OCI-LY1 (cell line): Measurements from ENCODE around the gene CGB7.
"Not testable (repeated sequence)": the region's sequence is repeated elsewhere in the genome, so short reads cannot be mapped to it uniquely, and the experiment has no call there.

ENCODE experiments used
- H2AFZ ChIP-seq: fragments of 200-600 bp; sonication (generic), shearing (Covaris generic); 2 replicates; pipeline ENCODE4 v1.6.0; 2014; ENCODE audit warnings: antibody characterized with exemption, mild to moderate bottlenecking, low read length
- H3F3A ChIP-seq: fragments of 200-600 bp; sonication (generic), shearing (Covaris generic); 2 replicates; pipeline ENCODE4 v1.6.0; 2014; ENCODE audit warnings: mild to moderate bottlenecking, antibody characterized with exemption, low read length, moderate library complexity; ENCODE audit not compliant: insufficient read depth
- H3K27ac ChIP-seq: fragments of 200-600 bp; sonication (generic); 2 replicates; pipeline ENCODE4 v1.5.1; 2014; ENCODE audit warnings: low read length, mixed run types, mild to moderate bottlenecking, low read depth; ENCODE audit not compliant: poor library complexity, severe bottlenecking
- H3K27me3 ChIP-seq: fragments of 200-600 bp; sonication (generic); 2 replicates; pipeline ENCODE4 v1.6.0; 2014; ENCODE audit warnings: antibody characterized with exemption, mild to moderate bottlenecking, low read length, moderate library complexity; ENCODE audit not compliant: insufficient read depth
- H3K36me3 ChIP-seq: fragments of 200-600 bp; sonication (generic); 2 replicates; pipeline ENCODE4 v1.6.1; 2014; ENCODE audit warnings: mild to moderate bottlenecking, antibody characterized with exemption, low read length, moderate library complexity, mixed read lengths; ENCODE audit not compliant: insufficient read depth
- H3K4me1 ChIP-seq: fragments of 200-600 bp; sonication (generic); 2 replicates; pipeline ENCODE4 v1.5.1; 2014; ENCODE audit warnings: mild to moderate bottlenecking, low read length, moderate library complexity; ENCODE audit not compliant: insufficient read depth, severe bottlenecking
- H3K4me2 ChIP-seq: fragments of 200-600 bp; sonication (generic), shearing (Covaris generic); 2 replicates; pipeline ENCODE4 v1.6.1; 2014; ENCODE audit warnings: low read length
- H3K4me3 ChIP-seq: fragments of 200-600 bp; sonication (generic); 2 replicates; pipeline ENCODE4 v1.5.1; 2014; ENCODE audit warnings: low read length, low read depth, mild to moderate bottlenecking, mixed read lengths; ENCODE audit not compliant: poor library complexity, severe bottlenecking
- H3K79me2 ChIP-seq: fragments of 200-600 bp; shearing (Covaris generic); 2 replicates; pipeline ENCODE4 v1.6.1; 2016; ENCODE audit warnings: mixed run types, low read length, mixed read lengths; ENCODE audit not compliant: insufficient read depth
- H3K9ac ChIP-seq: fragments of 200-600 bp; sonication (generic), shearing (Covaris generic); 2 replicates; pipeline ENCODE4 v1.6.1; 2014; ENCODE audit warnings: mild to moderate bottlenecking, low read length, mixed read lengths
- H3K9me2 ChIP-seq: fragments of 200-600 bp; sonication (generic), shearing (Covaris generic); 2 replicates; pipeline ENCODE4 v1.6.1; 2014; ENCODE audit warnings: low read depth, mild to moderate bottlenecking, low read length, mixed read lengths
- H3K9me3 ChIP-seq: fragments of 200-600 bp; shearing (Covaris generic); 2 replicates; pipeline ENCODE4 v1.6.1; 2014; ENCODE audit warnings: low read length, mixed read lengths
- H4K20me1 ChIP-seq: fragments of 200-600 bp; sonication (generic), shearing (Covaris generic); 2 replicates; pipeline ENCODE4 v1.6.0; 2016; ENCODE audit warnings: mild to moderate bottlenecking, low read length; ENCODE audit not compliant: insufficient read depth
- CTCF ChIP-seq: fragments of 200-600 bp; sonication (generic), shearing (Covaris generic); IDR thresholded peaks from 2 replicates; pipeline ENCODE4 v1.5.1; 2017; ENCODE audit warnings: mild to moderate bottlenecking, antibody characterized with exemption, low read length, moderate library complexity, mixed read lengths

CGB7 gene

GRCh38 chr19:49031642-49032301 is 25.8 kb downstream of the CGB7 start, which contains the start of gene CGB2:
Gene CGB2 (plus strand): TSS chr19:49031890. CDS start chr19:49032096, 206 bp downstream.
- not testable (repeated sequence) for H3K4me3 ChIP-seq, H3K36me3 ChIP-seq, H2AFZ ChIP-seq, H3F3A ChIP-seq, H4K20me1 ChIP-seq, H3K9me3 ChIP-seq, H3K4me2 ChIP-seq, H3K27me3 ChIP-seq, H3K9ac ChIP-seq, H3K9me2 ChIP-seq, H3K27ac ChIP-seq, H3K4me1 ChIP-seq, H3K79me2 ChIP-seq
- TF ChIP-seq CTCF, result peak; percentile 46; the same call in 1 of the 2 replicates

GRCh38 chr19:49030323-49030722 is 27.2 kb downstream of the CGB7 start:
- not testable (repeated sequence) for H3K9me3 ChIP-seq, H3K9me2 ChIP-seq, H3K4me1 ChIP-seq, H2AFZ ChIP-seq, H3K4me3 ChIP-seq, H4K20me1 ChIP-seq, H3K36me3 ChIP-seq, H3F3A ChIP-seq, H3K27me3 ChIP-seq, H3K9ac ChIP-seq, H3K27ac ChIP-seq, H3K79me2 ChIP-seq, H3K4me2 ChIP-seq

GRCh38 chr19:49029749-49030148 is 27.8 kb downstream of the CGB7 start:
- H3K9me2 ChIP-seq, H3K79me2 ChIP-seq, H3K36me3 ChIP-seq, H3K27ac ChIP-seq, H3K27me3 ChIP-seq, H3F3A ChIP-seq, H2AFZ ChIP-seq, H3K9me3 ChIP-seq, H3K4me3 ChIP-seq, H4K20me1 ChIP-seq, H3K4me1 ChIP-seq, H3K9ac ChIP-seq, H3K4me2 ChIP-seq: not testable (repeated sequence)

GRCh38 chr19:49028686-49029085 is 28.9 kb downstream of the CGB7 start:
- not testable (repeated sequence) for H3K36me3 ChIP-seq

GRCh38 chr19:49025599-49025998 is 31.9 kb downstream of the CGB7 start:
- H3K9me3 ChIP-seq, H3K9ac ChIP-seq, H3K79me2 ChIP-seq, H2AFZ ChIP-seq, H3K4me3 ChIP-seq, H3K9me2 ChIP-seq, H3F3A ChIP-seq, H3K36me3 ChIP-seq, H3K4me2 ChIP-seq, H3K27me3 ChIP-seq, H3K27ac ChIP-seq, H4K20me1 ChIP-seq: not testable (repeated sequence)
- H3K4me1 ChIP-seq, result peaks cover 10% of the 10 kb centered on the region

More at GRCh38 chr19:49028686-49029085, 28.9 kb downstream of the CGB7 start:
- H2AFZ ChIP-seq, H4K20me1 ChIP-seq, H3K9me2 ChIP-seq, H3K27me3 ChIP-seq, H3K4me3 ChIP-seq, H3K4me1 ChIP-seq, H3K9ac ChIP-seq, H3K4me2 ChIP-seq, H3K27ac ChIP-seq, H3K79me2 ChIP-seq, H3K9me3 ChIP-seq, H3F3A ChIP-seq: not testable (repeated sequence)

GRCh38 chr19:49025088-49025487 is 32.5 kb downstream of the CGB7 start:
- H3K79me2 ChIP-seq, H3K27me3 ChIP-seq, H3F3A ChIP-seq, H3K4me2 ChIP-seq, H2AFZ ChIP-seq, H3K27ac ChIP-seq, H3K36me3 ChIP-seq, H3K9ac ChIP-seq, H3K9me3 ChIP-seq, H4K20me1 ChIP-seq, H3K4me3 ChIP-seq, H3K9me2 ChIP-seq: not testable (repeated sequence)
- H3K4me1 ChIP-seq, result peaks cover 15% of the 10 kb centered on the region

GRCh38 chr19:49024233-49024632 is 33.3 kb downstream of the CGB7 start, which contains the start of gene CGB3:
Gene CGB3 (minus strand): TSS chr19:49024333. CDS start chr19:49023971, 362 bp downstream.
- H3K4me3 ChIP-seq, H3K4me2 ChIP-seq, H3K9me2 ChIP-seq, H3K9ac ChIP-seq, H3K27ac ChIP-seq, H3F3A ChIP-seq, H2AFZ ChIP-seq, H3K9me3 ChIP-seq, H3K36me3 ChIP-seq, H3K79me2 ChIP-seq, H3K27me3 ChIP-seq, H4K20me1 ChIP-seq: not testable (repeated sequence)
- peaks cover 24% of the 10 kb centered on the region for H3K4me1 ChIP-seq
